Hepatocyte (in vitro differentiated cells): ENCODE measurements around the gene MB. TPM values are rescaled to one million over a fixed set of nuclear protein-coding genes. Genes with fewer than 3 reads are reported as not detected.

Experiments
- DNase-seq: peaks from one replicate; pipeline ENCODE4 v3.0.0-alpha.2; 2016; ENCODE audit warnings: low spot score
- H2AFZ ChIP-seq: fragments of 200-600 bp; sonication (generic); 2 replicates; pipeline ENCODE4 v1.6.0; 2016; ENCODE audit warnings: antibody characterized with exemption, mild to moderate bottlenecking
- H3K27ac ChIP-seq: fragments of 200-600 bp; sonication (generic); 2 replicates; pipeline ENCODE4 v1.5.1; 2016; ENCODE audit warnings: mild to moderate bottlenecking
- H3K27me3 ChIP-seq: fragments of 200-600 bp; sonication (generic); 2 replicates; pipeline ENCODE4 v1.6.1; 2016
- H3K36me3 ChIP-seq: fragments of 200-600 bp; sonication (generic); replicated peaks from 2 replicates; pipeline ENCODE4 v1.5.1; 2016; ENCODE audit warnings: low read depth; ENCODE audit not compliant: insufficient read depth
- H3K4me1 ChIP-seq: fragments of 200-600 bp; sonication (generic); 2 replicates; pipeline ENCODE4 v1.5.1; 2016; ENCODE audit warnings: mild to moderate bottlenecking, moderate library complexity; ENCODE audit not compliant: insufficient read depth
- H3K4me2 ChIP-seq: fragments of 200-600 bp; sonication (generic); 2 replicates; pipeline ENCODE4 v1.6.0; 2016
- H3K4me3 ChIP-seq: fragments of 200-600 bp; sonication (generic); 2 replicates; pipeline ENCODE4 v1.5.1; 2016; ENCODE audit warnings: mild to moderate bottlenecking
- H3K79me2 ChIP-seq: fragments of 200-600 bp; sonication (generic); 2 replicates; pipeline ENCODE4 v1.6.0; 2017; ENCODE audit warnings: mild to moderate bottlenecking
- H3K9me2 ChIP-seq: fragments of 200-600 bp; sonication (generic); replicated peaks from 2 replicates; pipeline ENCODE4 v1.6.0; 2017; ENCODE audit warnings: mild to moderate bottlenecking; ENCODE audit not compliant: insufficient read depth
- H3K9me3 ChIP-seq: fragments of 200-600 bp; sonication (generic); 2 replicates; pipeline ENCODE4 v1.5.1; 2016; ENCODE audit warnings: low read depth, mild to moderate bottlenecking
- H4K20me1 ChIP-seq: fragments of 200-600 bp; sonication (generic); 2 replicates; pipeline ENCODE4 v1.6.0; 2016; ENCODE audit warnings: mild to moderate bottlenecking; ENCODE audit not compliant: insufficient read depth, poor library complexity, severe bottlenecking
- EZH2 ChIP-seq: fragments of 200-600 bp; sonication (generic); IDR thresholded peaks from 2 replicates; pipeline ENCODE4 v1.6.1; 2016; ENCODE audit warnings: antibody characterized with exemption, mild to moderate bottlenecking, borderline replicate concordance
- EZH2phosphoT487 ChIP-seq: fragments of 200-600 bp; sonication (generic); IDR thresholded peaks from one replicate; pipeline ENCODE4 v1.6.1; 2018; ENCODE audit warnings: antibody characterized with exemption, mild to moderate bottlenecking, low read depth, moderate library complexity; ENCODE audit not compliant: unreplicated experiment, severe bottlenecking
- WGBS: methylation state at CpG from one replicate; pipeline ENCODE4 v1.1.6; 2016; ENCODE audit warnings: low lambda C conversion rate; ENCODE audit errors: missing lambda C conversion rate; 5-methylcytosine and 5-hydroxymethylcytosine counted together
- polyA plus RNA-seq: library from polyadenylated mRNA; unstranded; fragments of >200 nt; fragmentation: Nextera tagmentation; extraction: Ambion mirVana; gene quantifications from 2 replicates; pipeline ENCODE4 v1.2.1, GENCODE V29; 2016
- total RNA-seq: library from RNA; depleted of rRNA; stranded (reverse); fragments of >200 nt; gene quantifications from 2 replicates; pipeline ENCODE4 v1.2.3, GENCODE V29; 2014
- TF ChIP-seq, protein P1 (sequence below): fragments of 200-600 bp; sonication (generic); IDR thresholded peaks from 2 replicates; pipeline ENCODE4 v1.5.1; 2016; ENCODE audit warnings: antibody characterized with exemption, mild to moderate bottlenecking; ENCODE audit not compliant: poor library complexity

MB gene
- total and polyA plus RNA-seq, 2 experiments from 2014 or later: 0.64 TPM; not detected in 1

- no peaks in the 10 kb centered on the region for H3K27me3 ChIP-seq
- no peaks in the 10 kb centered on the region for H4K20me1 ChIP-seq
- TF ChIP-seq, protein P1, sequence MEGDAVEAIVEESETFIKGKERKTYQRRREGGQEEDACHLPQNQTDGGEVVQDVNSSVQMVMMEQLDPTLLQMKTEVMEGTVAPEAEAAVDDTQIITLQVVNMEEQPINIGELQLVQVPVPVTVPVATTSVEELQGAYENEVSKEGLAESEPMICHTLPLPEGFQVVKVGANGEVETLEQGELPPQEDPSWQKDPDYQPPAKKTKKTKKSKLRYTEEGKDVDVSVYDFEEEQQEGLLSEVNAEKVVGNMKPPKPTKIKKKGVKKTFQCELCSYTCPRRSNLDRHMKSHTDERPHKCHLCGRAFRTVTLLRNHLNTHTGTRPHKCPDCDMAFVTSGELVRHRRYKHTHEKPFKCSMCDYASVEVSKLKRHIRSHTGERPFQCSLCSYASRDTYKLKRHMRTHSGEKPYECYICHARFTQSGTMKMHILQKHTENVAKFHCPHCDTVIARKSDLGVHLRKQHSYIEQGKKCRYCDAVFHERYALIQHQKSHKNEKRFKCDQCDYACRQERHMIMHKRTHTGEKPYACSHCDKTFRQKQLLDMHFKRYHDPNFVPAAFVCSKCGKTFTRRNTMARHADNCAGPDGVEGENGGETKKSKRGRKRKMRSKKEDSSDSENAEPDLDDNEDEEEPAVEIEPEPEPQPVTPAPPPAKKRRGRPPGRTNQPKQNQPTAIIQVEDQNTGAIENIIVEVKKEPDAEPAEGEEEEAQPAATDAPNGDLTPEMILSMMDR: no peak
- TF ChIP-seq EZH2phosphoT487 (no peak), EZH2 (no peak)
- H3K36me3 ChIP-seq: no peaks in the 10 kb centered on the region
- no peak overlapping the region for H3K4me2 ChIP-seq
- H2AFZ ChIP-seq: no peak overlapping the region
- DNase-seq: no peak
- no peaks in the 10 kb centered on the region for H3K9me3 ChIP-seq
- WGBS: 67% methylated on average over 7 of the region's 7 CpGs
- no peak overlapping the region for H3K27ac ChIP-seq
- H3K9me2 ChIP-seq: no peaks in the 10 kb centered on the region
- peaks cover 3% of the 10 kb centered on the region for H3K4me1 ChIP-seq
- H3K4me3 ChIP-seq: no peak overlapping the region
- no peaks in the 10 kb centered on the region for H3K79me2 ChIP-seq
These were observed 53.9 kb downstream of the MB start for GRCh38 chr22:35563211-35563610.

DNA sequence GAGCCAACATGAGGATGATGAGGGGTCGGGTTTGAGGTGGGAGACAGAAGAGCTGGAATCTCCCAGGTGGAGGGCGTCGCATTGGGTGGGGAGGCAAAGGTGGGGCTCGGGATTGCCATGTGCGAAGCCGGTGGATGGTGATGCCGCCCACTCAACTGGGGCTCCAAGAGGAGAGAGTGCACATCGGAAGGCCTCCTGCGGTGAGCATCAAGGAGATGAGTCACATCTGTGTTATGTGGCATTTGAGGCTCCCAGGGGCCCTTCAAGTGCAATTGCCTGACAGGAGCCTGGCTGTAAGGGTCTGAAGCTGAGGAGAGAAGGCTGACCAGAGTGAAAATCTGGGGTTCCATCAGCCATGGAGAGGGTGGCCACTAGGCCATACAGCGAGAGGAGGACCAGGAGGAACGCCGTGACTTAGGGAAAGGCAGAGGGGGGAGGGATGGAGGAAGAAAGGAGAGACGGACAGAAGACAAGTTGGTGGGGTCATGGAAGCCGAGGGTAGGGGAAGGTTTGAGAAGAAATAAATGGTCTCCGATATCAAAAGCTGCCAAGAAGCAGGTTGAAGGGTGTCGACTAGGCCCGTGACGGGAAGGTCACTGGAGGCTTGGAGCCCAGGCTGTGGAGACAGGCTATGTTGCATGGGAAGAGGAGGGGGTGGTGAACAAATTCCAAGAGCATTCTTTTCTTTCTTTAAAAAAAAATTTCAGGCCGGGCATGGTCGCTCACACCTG is 55.2 kb downstream of the MB start:
- Histone ChIP-seq H3K27me3 (no peaks in the 10 kb centered on the region), H3K4me1 (peaks cover 3% of the 10 kb centered on the region), H4K20me1 (no peaks in the 10 kb centered on the region), H3K4me3 (no peak overlapping the region), H3K27ac (no peak overlapping the region), H3K36me3 (no peaks in the 10 kb centered on the region), H3K9me2 (no peaks in the 10 kb centered on the region), H2AFZ (no peak overlapping the region), H3K9me3 (no peaks in the 10 kb centered on the region), H3K79me2 (no peaks in the 10 kb centered on the region), H3K4me2 (peak overlapping the region; percentile 13)
- DNase-seq: peak; percentile 60
- WGBS: 76% methylated on average over 20 of the region's 20 CpGs
- TF ChIP-seq EZH2phosphoT487 (no peak), EZH2 (no peak)
- TF ChIP-seq, protein P1: no peak

GRCh38 chr22:35560824-35561223 is 56.3 kb downstream of the MB start:
- Histone ChIP-seq H2AFZ (no peak overlapping the region), H3K36me3 (no peaks in the 10 kb centered on the region), H4K20me1 (no peaks in the 10 kb centered on the region), H3K27me3 (no peaks in the 10 kb centered on the region), H3K27ac (no peak overlapping the region), H3K4me1 (peaks cover 3% of the 10 kb centered on the region), H3K4me2 (no peak overlapping the region), H3K9me3 (no peaks in the 10 kb centered on the region), H3K4me3 (no peak overlapping the region), H3K9me2 (no peaks in the 10 kb centered on the region), H3K79me2 (no peaks in the 10 kb centered on the region)
- no peak for DNase-seq
- no peak for TF ChIP-seq EZH2phosphoT487
- TF ChIP-seq EZH2: no peak
- TF ChIP-seq, protein P1: no peak
- WGBS: 100% methylated on average over 1 of the region's 1 CpG
